Fibroblast of lung (primary cell): ENCODE data around the gene RASGRF2. TPM values are rescaled to one million over a fixed set of nuclear protein-coding genes. Genes with fewer than 3 reads are reported as not detected.

Source experiments
- DNase-seq, 2 donors: peaks; one replicate each; pipeline versions ENCODE4 v3.0.0 to v3.0.0-alpha.2; 2010; ENCODE audit warnings: low read depth in 2 of 2
- H2AFZ ChIP-seq: 2 replicates; pipeline ENCODE4 v1.5.1; 2012; ENCODE audit warnings: low read length, control low read depth, inconsistent platforms
- H3K27ac ChIP-seq: 2 replicates; pipeline ENCODE4 v1.5.1; 2011; ENCODE audit warnings: low read length, control low read depth; ENCODE audit not compliant: insufficient read depth
- H3K27me3 ChIP-seq: 2 replicates; pipeline ENCODE4 v1.5.1; 2011; ENCODE audit warnings: mild to moderate bottlenecking, low read length; ENCODE audit not compliant: control insufficient read depth, insufficient read depth
- H3K36me3 ChIP-seq: 2 replicates; pipeline ENCODE4 v1.5.1; 2011; ENCODE audit warnings: low read length; ENCODE audit not compliant: control insufficient read depth, insufficient read depth
- H3K4me1 ChIP-seq: 2 replicates; pipeline ENCODE4 v1.5.1; 2011; ENCODE audit warnings: low read length; ENCODE audit not compliant: control insufficient read depth, insufficient read depth; ENCODE audit errors: extremely low read depth
- H3K4me2 ChIP-seq: 2 replicates; pipeline ENCODE4 v1.5.1; 2011; ENCODE audit warnings: low read length, control low read depth; ENCODE audit not compliant: insufficient read depth; ENCODE audit errors: extremely low read depth
- H3K4me3 ChIP-seq, 4 experiments: fragments of 200-600 bp in 1 of 4; sonication (generic) in 1 of 4; replicated peaks in 1 of 4; 2 replicates each; pipeline ENCODE4 v1.5.1; 2011 to 2016; ENCODE audit warnings: low read length in 4 of 4, low read depth in 3 of 4, mild to moderate bottlenecking in 3 of 4, control low read depth in 2 of 4, inconsistent platforms in 1 of 4, mixed read lengths in 1 of 4; ENCODE audit not compliant: insufficient read depth in 1 of 4; ENCODE audit errors: control extremely low read depth in 1 of 4
- H3K79me2 ChIP-seq: 2 replicates; pipeline ENCODE4 v1.5.1; 2012; ENCODE audit warnings: mild to moderate bottlenecking, low read length, inconsistent platforms; ENCODE audit not compliant: control insufficient read depth, insufficient read depth
- H3K9ac ChIP-seq: 2 replicates; pipeline ENCODE4 v1.5.1; 2011; ENCODE audit warnings: mild to moderate bottlenecking, low read length, control low read depth; ENCODE audit not compliant: insufficient read depth
- H3K9me3 ChIP-seq: 2 replicates; pipeline ENCODE4 v1.5.1; 2012; ENCODE audit warnings: low read depth, low read length; ENCODE audit not compliant: control insufficient read depth, insufficient read depth
- H4K20me1 ChIP-seq: 2 replicates; pipeline ENCODE4 v1.5.1; 2011; ENCODE audit warnings: low read length; ENCODE audit not compliant: control insufficient read depth, insufficient read depth; ENCODE audit errors: extremely low read depth
- CTCF ChIP-seq, 2 donors: IDR thresholded peaks in 1 of 2; conservative IDR thresholded peaks in 1 of 2; 1 replicate in 1 of 2; 2 replicates in 1 of 2; pipeline ENCODE4 v1.5.1; 2011 to 2012; ENCODE audit warnings: low read length in 2 of 2, control low read depth in 1 of 2, inconsistent platforms in 1 of 2, low read depth in 1 of 2, mild to moderate bottlenecking in 1 of 2
- EZH2 ChIP-seq: IDR thresholded peaks from 2 replicates; pipeline ENCODE4 v1.5.1; 2012; ENCODE audit warnings: low read length, control low read depth, mild to moderate bottlenecking; ENCODE audit errors: missing control alignments
- polyA plus RNA-seq, 2 donors: library from polyadenylated mRNA; depleted of rRNA in 1 of 2; stranded (reverse) in 1 of 2; unstranded in 1 of 2; fragments of >200 nt; gene quantifications; 2 replicates each; pipeline ENCODE4 v1.2.1, GENCODE V29; 2011 to 2012; ENCODE audit warnings: missing spikeins in 1 of 2
- total RNA-seq: library from RNA; depleted of rRNA; stranded (reverse); fragments of >200 nt; gene quantifications from 2 replicates; pipeline ENCODE4 v1.2.1, GENCODE V29; 2014

The RASGRF2 gene
- total and polyA plus RNA-seq, 2 donors (not counting 1 experiment from before 2014, with no cell fraction given), result 3.5 to 19.5 TPM

GRCh38 chr5:80953587-80953986 lies 6.6 kb upstream of the RASGRF2 start:
- no peaks in the 10 kb centered on the region for H3K27me3 ChIP-seq

GRCh38 chr5:80955082-80955590 lies 5.0 kb upstream of the RASGRF2 start:
- Histone ChIP-seq H4K20me1 (no peaks in the 10 kb centered on the region), H3K4me3 (no peak overlapping the region), H3K9ac (no peak overlapping the region), H3K4me2 (no peak overlapping the region), H2AFZ (no peak overlapping the region), H3K4me1 (peaks cover 4% of the 10 kb centered on the region), H3K9me3 (no peaks in the 10 kb centered on the region), H3K79me2 (no peaks in the 10 kb centered on the region), H3K27me3 (no peaks in the 10 kb centered on the region), H3K27ac (no peak overlapping the region), H3K36me3 (no peaks in the 10 kb centered on the region)
- DNase-seq, result no peak
- TF ChIP-seq EZH2 (no peak), CTCF (conservative IDR thresholded peaks at IDR 0.05 in 1 of 2, IDR thresholded peaks at IDR 0.05 in 1 of 2; ENCODE audit: low read depth in 1 of 2, low read length in 2 of 2) (no peak)

More at GRCh38 chr5:80953587-80953986, 6.6 kb upstream of the RASGRF2 start:
- no peaks in the 10 kb centered on the region for H3K4me1 ChIP-seq
- DNase-seq, result no peak
- no peak overlapping the region for H2AFZ ChIP-seq
- H3K79me2 ChIP-seq, result no peaks in the 10 kb centered on the region
- H3K36me3 ChIP-seq, result no peaks in the 10 kb centered on the region
- H3K4me2 ChIP-seq, result no peak overlapping the region
- H3K27ac ChIP-seq, result no peak overlapping the region
- H3K9me3 ChIP-seq, result no peaks in the 10 kb centered on the region
- TF ChIP-seq EZH2, result no peak
- no peak for TF ChIP-seq CTCF (conservative IDR thresholded peaks at IDR 0.05 in 1 of 2, IDR thresholded peaks at IDR 0.05 in 1 of 2; ENCODE audit: low read depth in 1 of 2, low read length in 2 of 2)
- no peak overlapping the region for H3K9ac ChIP-seq
- H3K4me3 ChIP-seq, result no peak overlapping the region
- no peaks in the 10 kb centered on the region for H4K20me1 ChIP-seq

- TF ChIP-seq EZH2, result no peak
- TF ChIP-seq CTCF (conservative IDR thresholded peaks at IDR 0.05 in 1 of 2, IDR thresholded peaks at IDR 0.05 in 1 of 2; ENCODE audit: low read depth in 1 of 2, low read length in 2 of 2), result no peak
- no peaks in the 10 kb centered on the region for H3K9me3 ChIP-seq
- no peak for DNase-seq
- H2AFZ ChIP-seq, result peak overlapping the region; percentile 33
- H3K4me1 ChIP-seq, result peaks cover 4% of the 10 kb centered on the region
- H3K36me3 ChIP-seq, result no peaks in the 10 kb centered on the region
- H4K20me1 ChIP-seq, result no peaks in the 10 kb centered on the region
- H3K27me3 ChIP-seq, result no peaks in the 10 kb centered on the region
- no peak overlapping the region for H3K4me3 ChIP-seq
- H3K27ac ChIP-seq, result no peak overlapping the region
- H3K9ac ChIP-seq, result no peak overlapping the region
- H3K79me2 ChIP-seq, result peaks cover 8% of the 10 kb centered on the region
- H3K4me2 ChIP-seq, result peak overlapping the region; percentile 62
These were observed 3.9 kb upstream of the RASGRF2 start for GRCh38 chr5:80956272-80956671.
